LoVo (cell line): ENCODE results near the gene PGAM4.
"Not testable (repeated sequence)": the region's sequence is repeated elsewhere in the genome, so short reads cannot be mapped to it uniquely, and the experiment has no call there.

ENCODE experiments used
- DNase-seq: peaks from one replicate; pipeline ENCODE4 v3.0.0-alpha.2; 2016; ENCODE audit warnings: low spot score

The PGAM4 gene

GRCh38 chrX:77924320-77924859, 45.0 kb downstream of the PGAM4 start:
- DNase-seq: no peak

GRCh38 chrX:77922787-77923186, 46.7 kb downstream of the PGAM4 start:
- no peak for DNase-seq

- DNase-seq: not testable (repeated sequence)
Observed at GRCh38 chrX:77919370-77919769, 50.1 kb downstream of the PGAM4 start.

GRCh38 chrX:77918568-77918967, 50.9 kb downstream of the PGAM4 start:
- no peak for DNase-seq
